ENCODE results near the gene ZNF668.

ZNF668 gene

GRCh38 chr16:31073970-31074813, at the start of gene ZNF668, which contains the start of gene ZNF646:
TSS of gene ZNF668 (minus strand) at chr16:31074240. CDS start at chr16:31064459, 9,781 bp downstream.
TSS of gene ZNF646 (plus strand) at chr16:31074422. CDS start at chr16:31076325, 1,903 bp downstream.
- DNase-seq (ENCODE audit: low read depth, low spot score): peak; percentile 99

- DNase-seq (ENCODE audit: low read depth, low spot score): no peak
Observed at GRCh38 chr16:31120129-31120528, 46.1 kb upstream of the ZNF668 start.

GRCh38 chr16:31118223-31119155, 44.4 kb upstream of the ZNF668 start:
- peak; percentile 34 for DNase-seq (ENCODE audit: low read depth, low spot score)

DNA sequence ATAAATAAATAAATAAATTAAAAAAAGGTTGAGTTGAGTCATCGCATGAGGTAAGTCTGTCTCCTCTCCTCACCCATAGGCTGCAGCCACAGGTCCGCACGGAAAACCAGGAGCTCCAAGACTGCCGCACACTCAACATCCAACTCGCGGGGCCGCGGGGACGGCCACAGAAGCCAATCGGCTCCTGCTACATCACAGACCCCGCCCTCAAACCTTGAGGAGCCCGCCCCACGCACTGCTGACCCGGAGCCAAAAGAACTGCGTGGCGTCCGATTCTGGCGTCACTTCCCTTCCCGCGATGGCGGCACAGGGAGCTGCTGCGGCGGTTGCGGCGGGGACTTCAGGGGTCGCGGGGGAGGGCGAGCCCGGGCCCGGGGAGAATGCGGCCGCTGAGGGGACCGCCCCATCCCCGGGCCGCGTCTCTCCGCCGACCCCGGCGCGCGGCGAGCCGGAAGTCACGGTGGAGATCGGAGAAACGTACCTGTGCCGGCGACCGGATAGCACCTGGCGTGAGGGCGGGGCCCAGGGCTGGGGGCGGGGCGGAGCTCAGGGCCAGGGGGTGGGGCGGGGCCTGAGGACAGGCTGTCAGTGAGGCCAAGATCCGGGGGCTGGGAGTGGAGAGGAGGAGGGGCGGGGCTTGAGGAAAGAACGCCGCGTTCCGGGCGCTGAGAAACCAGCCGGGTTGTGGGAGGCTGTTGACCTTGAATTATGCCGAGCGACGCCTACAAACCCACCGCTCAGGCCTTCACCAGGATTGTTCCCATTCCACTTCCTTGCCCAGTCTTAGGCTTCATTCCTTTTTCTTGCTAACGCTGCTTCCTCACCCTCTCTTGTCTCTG, 43.6 kb upstream of the ZNF668 start, which contains the start of gene KAT8:
Gene KAT8, plus strand, starts transcription at position 281 of the 839 bp plus-strand sequence. Its CDS starts 18 bp downstream, at position 299.
- DNase-seq (ENCODE audit: low read depth, low spot score): peak; percentile 99

GRCh38 chr16:31114468-31114867, 40.4 kb upstream of the ZNF668 start:
- DNase-seq (ENCODE audit: low read depth, low spot score): no peak

- DNase-seq (ENCODE audit: low read depth, low spot score): no peak
Observed at GRCh38 chr16:31113121-31114120, 39.4 kb upstream of the ZNF668 start.

GRCh38 chr16:31112711-31113110, 38.7 kb upstream of the ZNF668 start:
- no peak for DNase-seq (ENCODE audit: low read depth, low spot score)

GRCh38 chr16:31111881-31112466, 37.9 kb upstream of the ZNF668 start:
- DNase-seq (ENCODE audit: low read depth, low spot score): no peak

DNA sequence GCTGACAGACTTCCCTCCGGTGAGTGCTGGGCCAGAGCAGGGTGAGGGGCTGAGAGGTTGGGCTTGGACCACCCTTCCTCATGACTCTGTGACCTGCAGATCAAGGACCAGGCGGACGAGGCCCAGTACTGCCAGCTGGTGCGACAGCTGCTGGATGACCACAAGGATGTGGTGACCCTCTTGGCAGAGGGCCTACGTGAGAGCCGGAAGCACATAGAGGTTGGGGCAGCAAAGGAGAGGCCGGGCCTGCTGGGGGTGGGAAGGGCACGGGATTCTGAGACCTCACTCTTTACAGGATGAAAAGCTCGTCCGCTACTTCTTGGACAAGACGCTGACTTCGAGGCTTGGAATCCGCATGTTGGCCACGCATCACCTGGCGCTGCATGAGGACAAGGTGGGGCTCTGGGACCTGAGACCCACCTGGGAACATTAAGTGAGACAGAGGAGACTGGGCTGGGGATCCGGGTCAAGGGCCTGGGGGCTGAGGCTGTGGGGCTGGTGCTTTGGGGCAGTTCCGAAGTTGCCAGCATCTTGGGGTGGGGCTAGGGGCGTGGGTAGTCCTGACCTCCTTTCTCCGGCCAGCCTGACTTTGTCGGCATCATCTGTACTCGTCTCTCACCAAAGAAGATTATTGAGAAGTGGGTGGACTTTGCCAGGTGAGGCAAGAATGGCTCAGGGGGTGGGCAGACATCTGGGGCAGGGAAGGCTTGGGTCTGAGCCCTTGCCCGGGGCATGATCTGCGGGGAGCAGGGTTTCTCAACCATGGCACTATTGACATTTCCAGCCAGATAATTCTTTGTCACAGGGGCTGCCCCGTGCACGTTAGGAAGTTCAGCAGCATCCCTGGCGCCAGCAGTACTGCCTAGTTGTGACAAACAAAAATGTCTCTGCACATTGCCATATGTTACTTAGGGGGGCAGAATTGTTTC, 36.3 kb upstream of the ZNF668 start:
- no peak for DNase-seq (ENCODE audit: low read depth, low spot score)

DNA sequence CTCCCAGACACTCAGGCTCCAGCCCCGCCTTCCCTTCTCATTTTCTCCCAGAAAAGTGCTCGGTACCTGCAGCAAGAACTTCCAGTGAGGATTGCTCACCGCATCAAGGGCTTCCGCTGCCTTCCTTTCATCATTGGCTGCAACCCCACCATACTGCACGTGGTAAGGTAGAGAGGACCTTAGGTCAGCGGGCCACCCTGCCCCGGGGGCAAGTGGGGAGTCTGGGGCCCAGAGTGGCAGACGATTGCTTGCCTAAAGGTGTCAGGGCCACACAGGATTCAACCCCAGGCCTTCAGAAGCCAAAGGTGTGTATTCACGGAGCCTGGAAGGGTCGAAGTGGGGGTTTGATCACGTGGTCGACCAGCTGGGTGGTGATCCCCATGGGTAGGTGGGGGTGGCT, 35.6 kb upstream of the ZNF668 start:
- DNase-seq (ENCODE audit: low read depth, low spot score): no peak

GRCh38 chr16:31108794-31109558, 34.9 kb upstream of the ZNF668 start:
- DNase-seq (ENCODE audit: low read depth, low spot score): no peak

GRCh38 chr16:31108035-31108793, 34.2 kb upstream of the ZNF668 start, which contains the start of gene BCKDK:
TSS of gene BCKDK (plus strand) at chr16:31108386. CDS start at chr16:31109224, 838 bp downstream.
- DNase-seq (ENCODE audit: low read depth, low spot score): peak; percentile 85

- DNase-seq (ENCODE audit: low read depth, low spot score): no peak
Observed at GRCh38 chr16:31107465-31107867, 33.4 kb upstream of the ZNF668 start.

GRCh38 chr16:31106509-31107464, 32.7 kb upstream of the ZNF668 start:
- no peak for DNase-seq (ENCODE audit: low read depth, low spot score)

DNA sequence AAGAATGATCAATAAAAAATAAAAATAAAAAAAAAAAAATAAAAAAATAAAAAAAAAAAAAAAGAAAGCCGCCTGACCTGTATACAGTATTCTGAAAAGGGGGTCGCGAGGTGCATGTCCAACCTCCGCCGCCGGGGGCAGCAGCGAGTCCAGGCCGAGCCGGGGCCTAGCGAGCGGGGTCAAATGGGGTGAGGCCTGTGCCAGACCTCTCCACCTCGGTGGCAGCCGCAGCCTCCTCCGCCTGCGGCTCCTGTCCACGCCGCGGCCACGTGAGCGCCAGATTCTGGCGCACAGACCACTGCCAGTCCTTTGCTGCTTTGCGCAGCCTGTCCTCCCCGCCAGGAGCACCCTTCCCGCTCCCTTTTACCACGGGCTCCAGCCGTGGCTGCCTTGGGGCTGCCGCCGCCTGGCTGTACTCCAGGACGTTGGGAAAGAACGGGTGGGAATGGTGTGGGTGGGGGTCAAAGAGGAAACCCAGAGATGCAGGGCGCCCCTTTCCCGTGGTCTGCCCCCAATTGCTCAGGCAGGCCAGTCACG, 31.7 kb upstream of the ZNF668 start:
- peak; percentile 72 for DNase-seq (ENCODE audit: low read depth, low spot score)
